ENCODE data around the gene WNT6. TPM values are rescaled to one million over a fixed set of nuclear protein-coding genes. Genes with fewer than 3 reads are reported as not detected.

Gene WNT6
- total and polyA plus RNA-seq, 2 of the 8 experiments (the other 6 are each of a cell fraction or from before 2014, with no cell fraction given), result not detected

- H3K4me2 ChIP-seq (ENCODE audit: insufficient read depth in 1 of 2, low read depth in 2 of 2, low read length in 2 of 2), result no peak overlapping the region
- H3K23me2 ChIP-seq (ENCODE audit: low read depth, low read length), result peaks cover 6% of the 10 kb centered on the region; the same call in 1 of the 2 replicates
- H3K14ac ChIP-seq (ENCODE audit: insufficient read length), result no peak overlapping the region
- H3K4me1 ChIP-seq (replicated peaks in 1 of 4; ENCODE audit: control insufficient read depth in 3 of 4, insufficient read depth in 4 of 4, low read length in 3 of 4), result peaks cover 0 to 48% (median 27%) of the 10 kb centered on the region in 4 experiments; a peak in 6 of 7 replicates
- H3K56ac ChIP-seq (replicated peaks; ENCODE audit: insufficient read length, low read depth, low read length), result no peak overlapping the region
- H4K91ac ChIP-seq (replicated peaks; ENCODE audit: insufficient read length, low read length), result no peak overlapping the region
- H3K23ac ChIP-seq (ENCODE audit: insufficient read length), result no peak overlapping the region
- no peak overlapping the region for H2BK12ac ChIP-seq (ENCODE audit: low read depth, low read length)
- no peak overlapping the region for H3K4ac ChIP-seq (replicated peaks; ENCODE audit: insufficient read length, low read depth, low read length)
- H3K27ac ChIP-seq (ENCODE audit: low read depth, low read length), result no peak overlapping the region
- H3K36me3 ChIP-seq (ENCODE audit: control insufficient read depth in 2 of 4, insufficient read depth in 4 of 4, low read length in 3 of 4), result peaks cover 0 to 12% (median 0%) of the 10 kb centered on the region in 4 experiments; a peak in 1 of 8 replicates
- H2BK120ac ChIP-seq (replicated peaks; ENCODE audit: low read depth, low read length), result no peak overlapping the region
- H3K4me3 ChIP-seq (ENCODE audit: extremely low read depth in 1 of 4, insufficient read depth in 2 of 4, low read depth in 3 of 4, low read length in 4 of 4), result no peak overlapping the region
- H3K27me3 ChIP-seq (replicated peaks in 1 of 4; ENCODE audit: control insufficient read depth in 3 of 4, extremely low read depth in 1 of 4, insufficient read depth in 3 of 4, low read length in 3 of 4), result peaks cover 97 to 100% (median 99%) of the 10 kb centered on the region in 4 experiments
- peaks cover 14 to 33% of the 10 kb centered on the region in 2 experiments for H4K20me1 ChIP-seq (replicated peaks in 1 of 2; ENCODE audit: control insufficient read depth in 1 of 2, insufficient read depth in 2 of 2, low read length in 2 of 2)
- 17% methylated on average over 2 of the region's 2 CpGs; no CpG with 5 or more reads in 1 of the 2 experiments for WGBS, 2 experiments (ENCODE audit: extremely low coverage in 1 of 2, insufficient coverage in 1 of 2, insufficient read length in 1 of 2, insufficient replicate concordance in 2 of 2, low coverage in 1 of 2, low lambda C conversion rate in 2 of 2, missing lambda C conversion rate in 1 of 2)
- DNase-seq (ENCODE audit: low read depth in 1 of 2, low spot score in 2 of 2), result no peak
- no peaks in the 10 kb centered on the region for H3K79me1 ChIP-seq (ENCODE audit: low read depth, low read length)
- POLR2A ChIA-PET (ENCODE audit: partially characterized antibody), result interaction anchor here (0.6 to 2.2 kb wide), 6 partner anchors 16 to 119 kb away, joined by 3 to 9 read pairs (median 3); no protein-coding TSS in a partner anchor
- no peaks in the 10 kb centered on the region; a peak in 1 of 4 replicates for H3K9me3 ChIP-seq (ENCODE audit: insufficient read depth in 2 of 2, low read depth in 1 of 2, low read length in 1 of 2)
- H4K8ac ChIP-seq (ENCODE audit: extremely low read depth, insufficient read depth, low read length), result no peak overlapping the region
- CTCF ChIA-PET (ENCODE audit: partially characterized antibody), result interaction anchor here (0.7 to 21.8 kb wide), 45 partner anchors 12 to 281 kb away, joined by 3 to 783 read pairs (median 5); partner anchors contain the start of genes CDK5R2, CRYBA2, FEV and WNT6
- no peak overlapping the region for H2AFZ ChIP-seq (ENCODE audit: low read length)
- no peak overlapping the region for H2BK20ac ChIP-seq (ENCODE audit: low read length)
- H2AK5ac ChIP-seq (ENCODE audit: low read depth, low read length), result no peak overlapping the region
- H3K79me2 ChIP-seq (ENCODE audit: control insufficient read depth in 1 of 2, insufficient read depth in 2 of 2, low read length in 2 of 2), result no peaks in the 10 kb centered on the region
- no peak overlapping the region for H3K18ac ChIP-seq (ENCODE audit: extremely low read depth, low read length)
- no peak for FAIRE-seq
- H4K5ac ChIP-seq (ENCODE audit: insufficient read length, low read depth, low read length), result no peak overlapping the region
- H2BK15ac ChIP-seq (ENCODE audit: low read length), result no peak overlapping the region
- H2BK5ac ChIP-seq (ENCODE audit: low read depth, low read length), result no peak overlapping the region
- no peak overlapping the region for H3K9ac ChIP-seq (replicated peaks in 1 of 4; ENCODE audit: extremely low read depth in 1 of 4, low read depth in 3 of 4, low read length in 3 of 4)
- TF ChIP-seq CBX5 (IDR thresholded peaks at IDR 0.05; ENCODE audit: low read depth, low read length) (no peak), SP4 (IDR thresholded peaks at IDR 0.05; ENCODE audit: low read length) (no peak), EZH2 (IDR thresholded peaks at IDR 0.05; ENCODE audit: low read depth, low read length, severe bottlenecking) (no peak), SIX5 (IDR thresholded peaks at IDR 0.05; ENCODE audit: low read depth, low read length) (no peak), MAX (IDR thresholded peaks at IDR 0.05) (no peak), FOSL1 (IDR thresholded peaks at IDR 0.05; ENCODE audit: insufficient read depth, low read depth, low read length) (no peak), TAF7 (optimal IDR thresholded peaks at IDR 0.05; ENCODE audit: borderline replicate concordance, low read depth, low read length) (no peak), EP300 (IDR thresholded peaks at IDR 0.05; ENCODE audit: borderline replicate concordance in 1 of 2, low read depth in 2 of 2, low read length in 2 of 2) (no peak), SUZ12 (IDR thresholded peaks at IDR 0.05; ENCODE audit: low read length) (no peak), POU5F1 (IDR thresholded peaks at IDR 0.05; ENCODE audit: low read depth, low read length) (no peak), ATF3 (IDR thresholded peaks at IDR 0.05; ENCODE audit: insufficient read depth, low read depth, low read length) (no peak), SIRT6 (IDR thresholded peaks at IDR 0.05; ENCODE audit: low read length) (no peak)
Observed at GRCh38 chr2:218875692-218876246, 16.2 kb downstream of the WNT6 start.
